Muscle of leg (tissue), 11 donors: Measurements from ENCODE around the gene MAST4. TPM values are rescaled to one million over a fixed set of nuclear protein-coding genes. Genes with fewer than 3 reads are reported as not detected.
"Not testable (repeated sequence)": the region's sequence is repeated elsewhere in the genome, so short reads cannot be mapped to it uniquely, and the experiment has no call there.

Experiments
- DNase-seq: peaks from one replicate; pipeline ENCODE4 v3.0.0; 2013
- H3K27ac ChIP-seq: one replicate; pipeline ENCODE4 v1.5.1; 2013; ENCODE audit warnings: mild to moderate bottlenecking, low read length, control low read depth
- H3K27me3 ChIP-seq: one replicate; pipeline ENCODE4 v1.6.1; 2013; ENCODE audit warnings: low read length; ENCODE audit not compliant: control insufficient read depth, insufficient read depth
- H3K36me3 ChIP-seq: one replicate; pipeline ENCODE4 v1.6.1; 2013; ENCODE audit warnings: low read length; ENCODE audit not compliant: control insufficient read depth, insufficient read depth
- H3K4me1 ChIP-seq: one replicate; pipeline ENCODE4 v1.6.1; 2013; ENCODE audit warnings: low read length; ENCODE audit not compliant: control insufficient read depth, insufficient read depth
- H3K4me3 ChIP-seq: one replicate; pipeline ENCODE4 v1.5.1; 2013; ENCODE audit warnings: low read length, control low read depth
- H3K9me3 ChIP-seq: replicated peaks from 2 replicates; pipeline ENCODE4 v1.6.1; 2013; ENCODE audit warnings: low read depth, low read length; ENCODE audit not compliant: control insufficient read depth
- WGBS: methylation state at CpG from one replicate; pipeline ENCODE4 v1.1.5; 2013; ENCODE audit warnings: missing lambda C conversion rate; ENCODE audit not compliant: insufficient coverage; 5-methylcytosine and 5-hydroxymethylcytosine counted together
- polyA plus RNA-seq, 8 donors: library from polyadenylated mRNA; unstranded; fragments of 120-200 nt; gene quantifications; one replicate each; pipeline versions ENCODE4 v1.2.1 to v1.2.3, GENCODE V29; 2013; ENCODE audit warnings: inconsistent platforms in 1 of 8, low replicate concordance in 1 of 8; ENCODE audit not compliant: insufficient read length in 8 of 8, insufficient read depth in 1 of 8
- total RNA-seq: library from RNA; stranded (reverse); fragments of 120-200 nt; gene quantifications from one replicate; pipeline ENCODE4 v1.2.4, GENCODE V29; 2013

The MAST4 gene
- total and polyA plus RNA-seq, 9 donors, result 7.3 to 15.4 (median 10.9) TPM

GRCh38 chr5:66738136-66738535 is 141.9 kb downstream of the MAST4 start:
- H3K4me3 ChIP-seq, result no peak overlapping the region

GRCh38 chr5:66739021-66739420 is 142.8 kb downstream of the MAST4 start:
- no peak overlapping the region for H3K4me3 ChIP-seq
- no peaks in the 10 kb centered on the region for H3K9me3 ChIP-seq
- no peak overlapping the region for H3K27ac ChIP-seq
- no peaks in the 10 kb centered on the region for H3K36me3 ChIP-seq
- H3K27me3 ChIP-seq, result no peaks in the 10 kb centered on the region
- no peak for DNase-seq
- H3K4me1 ChIP-seq, result peaks cover 8% of the 10 kb centered on the region
- WGBS, result 70% methylated on average over 2 of the region's 3 CpGs

More at GRCh38 chr5:66738136-66738535, 141.9 kb downstream of the MAST4 start:
- no peak for DNase-seq
- H3K27ac ChIP-seq, result no peak overlapping the region
- H3K4me1 ChIP-seq, result peaks cover 8% of the 10 kb centered on the region
- H3K27me3 ChIP-seq, result no peaks in the 10 kb centered on the region
- H3K36me3 ChIP-seq, result no peaks in the 10 kb centered on the region
- H3K9me3 ChIP-seq, result no peaks in the 10 kb centered on the region
- WGBS, result no CpG with 5 or more reads among the region's 1 CpG

DNA sequence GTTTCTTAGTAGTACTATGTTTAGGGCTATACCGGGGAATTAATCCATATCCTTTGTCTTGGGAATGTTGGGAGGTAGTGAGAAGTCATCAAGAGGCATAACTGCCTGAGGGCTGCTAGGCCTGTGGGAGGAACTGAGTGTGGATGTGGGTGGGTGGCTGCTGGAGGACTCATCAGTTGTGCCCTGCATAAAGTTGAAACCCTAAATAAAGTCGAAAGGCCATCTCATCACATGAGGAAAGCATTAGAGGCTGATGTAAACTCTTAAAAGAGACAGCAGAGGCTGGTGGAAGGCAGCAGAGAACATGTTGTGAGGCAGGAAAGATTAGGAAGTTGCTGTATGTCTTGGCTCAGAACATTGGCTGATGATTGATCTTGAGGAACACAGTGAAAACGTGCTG is 143.8 kb downstream of the MAST4 start:
- peaks cover 8% of the 10 kb centered on the region for H3K4me1 ChIP-seq
- 13% methylated on average over 2 of the region's 3 CpGs for WGBS
- no peaks in the 10 kb centered on the region for H3K36me3 ChIP-seq
- H3K4me3 ChIP-seq, result no peak overlapping the region
- H3K27ac ChIP-seq, result no peak overlapping the region
- H3K9me3 ChIP-seq, result no peaks in the 10 kb centered on the region
- DNase-seq, result no peak
- H3K27me3 ChIP-seq, result no peaks in the 10 kb centered on the region

DNA sequence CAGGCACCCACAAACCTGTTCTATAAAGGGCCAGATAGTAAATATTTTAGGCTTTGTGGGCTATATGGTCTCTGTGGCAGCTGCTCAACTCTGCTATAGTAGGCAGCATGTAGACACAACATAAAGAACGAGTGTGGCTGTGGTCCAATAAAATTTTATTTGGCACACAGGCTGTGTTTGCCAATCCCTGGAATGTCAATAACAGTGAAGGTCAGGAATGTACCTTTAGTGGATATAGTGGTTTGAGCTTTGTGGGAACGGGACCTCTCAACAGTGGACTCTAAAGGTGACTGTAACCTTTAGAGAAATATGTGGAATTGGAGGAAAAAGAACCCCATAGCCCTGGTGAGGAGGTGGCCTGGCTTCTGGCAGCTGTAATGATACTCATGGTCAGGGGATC is 145.2 kb downstream of the MAST4 start:
- 83% methylated on average over 2 of the region's 2 CpGs for WGBS
- H3K27ac ChIP-seq, result no peak overlapping the region
- no peaks in the 10 kb centered on the region for H3K9me3 ChIP-seq
- H3K36me3 ChIP-seq, result no peaks in the 10 kb centered on the region
- no peaks in the 10 kb centered on the region for H3K27me3 ChIP-seq
- no peak overlapping the region for H3K4me3 ChIP-seq
- DNase-seq, result no peak
- H3K4me1 ChIP-seq, result peaks cover 8% of the 10 kb centered on the region

GRCh38 chr5:66742083-66742895 is 146.1 kb downstream of the MAST4 start:
- Histone ChIP-seq H3K4me3 (no peak overlapping the region), H3K9me3 (no peaks in the 10 kb centered on the region), H3K27ac (no peak overlapping the region), H3K36me3 (no peaks in the 10 kb centered on the region), H3K27me3 (no peaks in the 10 kb centered on the region), H3K4me1 (peaks cover 8% of the 10 kb centered on the region)
- 69% methylated on average over 11 of the region's 15 CpGs for WGBS
- DNase-seq, result peak; percentile 38

GRCh38 chr5:66742896-66743247 is 146.7 kb downstream of the MAST4 start:
- DNase-seq, result no peak
- 64% methylated on average over 5 of the region's 5 CpGs for WGBS
- H3K4me3 ChIP-seq, result no peak overlapping the region
- H3K27ac ChIP-seq, result no peak overlapping the region
- H3K9me3 ChIP-seq, result no peaks in the 10 kb centered on the region
- H3K27me3 ChIP-seq, result no peaks in the 10 kb centered on the region
- H3K4me1 ChIP-seq, result peaks cover 8% of the 10 kb centered on the region
- H3K36me3 ChIP-seq, result no peaks in the 10 kb centered on the region

GRCh38 chr5:66743344-66743743 is 147.2 kb downstream of the MAST4 start:
- H3K4me3 ChIP-seq, result no peak overlapping the region
- no peaks in the 10 kb centered on the region for H3K36me3 ChIP-seq
- H3K27ac ChIP-seq, result no peak overlapping the region
- 96% methylated on average over 5 of the region's 6 CpGs for WGBS
- no peaks in the 10 kb centered on the region for H3K27me3 ChIP-seq
- H3K9me3 ChIP-seq, result no peaks in the 10 kb centered on the region
- peaks cover 8% of the 10 kb centered on the region for H3K4me1 ChIP-seq
- no peak for DNase-seq

GRCh38 chr5:66744040-66744439 is 147.8 kb downstream of the MAST4 start:
- Histone ChIP-seq H3K4me3 (no peak overlapping the region), H3K4me1 (peaks cover 8% of the 10 kb centered on the region), H3K27ac (no peak overlapping the region), H3K9me3 (no peaks in the 10 kb centered on the region), H3K27me3 (no peaks in the 10 kb centered on the region), H3K36me3 (no peaks in the 10 kb centered on the region)
- 67% methylated on average over 1 of the region's 4 CpGs for WGBS
- DNase-seq, result no peak

- no peak for DNase-seq
- no CpG with 5 or more reads among the region's 5 CpGs for WGBS
- no peaks in the 10 kb centered on the region for H3K36me3 ChIP-seq
- H3K4me1 ChIP-seq, result peaks cover 8% of the 10 kb centered on the region
- H3K27ac ChIP-seq, result no peak overlapping the region
- no peaks in the 10 kb centered on the region for H3K9me3 ChIP-seq
- no peak overlapping the region for H3K4me3 ChIP-seq
- H3K27me3 ChIP-seq, result no peaks in the 10 kb centered on the region
Measured at GRCh38 chr5:66745297-66745696, 149.1 kb downstream of the MAST4 start.

- H3K27ac ChIP-seq, result no peak overlapping the region
- H3K9me3 ChIP-seq, result no peaks in the 10 kb centered on the region
- H3K27me3 ChIP-seq, result no peaks in the 10 kb centered on the region
- H3K4me1 ChIP-seq, result peaks cover under 1% of the 10 kb centered on the region
- no peak for DNase-seq
- no peaks in the 10 kb centered on the region for H3K36me3 ChIP-seq
- 74% methylated on average over 5 of the region's 5 CpGs for WGBS
- no peak overlapping the region for H3K4me3 ChIP-seq
Measured at GRCh38 chr5:66747607-66748006, 151.4 kb downstream of the MAST4 start.

DNA sequence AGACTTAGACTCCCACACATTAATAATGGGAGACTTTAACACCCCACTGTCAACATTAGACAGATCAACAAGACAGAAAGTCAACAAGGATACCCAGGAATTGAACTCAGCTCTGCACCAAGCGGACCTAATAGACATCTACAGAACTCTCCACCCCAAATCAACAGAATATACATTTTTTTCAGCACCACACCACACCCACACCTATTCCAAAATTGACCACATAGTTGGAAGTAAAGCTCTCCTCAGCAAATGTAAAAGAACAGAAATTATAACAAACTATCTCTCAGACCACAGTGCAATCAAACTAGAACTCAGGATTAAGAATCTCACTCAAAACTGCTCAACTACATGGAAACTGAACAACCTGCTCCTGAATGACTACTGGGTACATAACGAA is 156.5 kb downstream of the MAST4 start:
- WGBS, result no CpG with 5 or more reads among the region's 2 CpGs
- H3K4me3 ChIP-seq, DNase-seq, H3K27ac ChIP-seq, H3K4me1 ChIP-seq, H3K9me3 ChIP-seq, H3K36me3 ChIP-seq, H3K27me3 ChIP-seq: not testable (repeated sequence)
